Panc1 (cell line): ENCODE measurements around the gene ZNF366. TPM values are rescaled to one million over a fixed set of nuclear protein-coding genes. Genes with fewer than 3 reads are reported as not detected.

Source experiments
- ATAC-seq: fragments of 200-7000 bp; cut with Tn5 transposase; 2 replicates; pipeline ENCODE4 v1.9.1; 2020; ENCODE audit warnings: mild to moderate bottlenecking, moderate library complexity
- BruUV-seq: library from RNA; stranded (reverse); fragments of 400-500 nt; replicated peaks from 2 replicates; lab custom pipeline; 2021; lab: Mats Ljungman, UMichigan
- CTCF ChIA-PET: fragments of 300-600 bp; sonication (Branson Sonifier 250); formaldehyde crosslinking; loops from one replicate; lab custom pipeline; 2022; ENCODE audit warnings: antibody characterized with exemption; lab: Charles Lee
- POLR2A ChIA-PET: fragments of 300-600 bp; sonication (Branson Sonifier 250); formaldehyde crosslinking; loops from one replicate; lab custom pipeline; 2022; ENCODE audit warnings: antibody characterized with exemption; lab: Charles Lee
- DNase-seq: peaks from one replicate; pipeline ENCODE4 v3.0.0-alpha.2; 2010; ENCODE audit warnings: low read depth, low spot score
- H3K27ac ChIP-seq: 2 replicates; pipeline ENCODE4 v1.5.1; 2011; ENCODE audit warnings: mild to moderate bottlenecking, low read length, inconsistent platforms
- H3K27me3 ChIP-seq: fragments of 200-500 bp; sonication (Bioruptor generic); 2 replicates; pipeline ENCODE4 v1.6.0; 2014; ENCODE audit warnings: low read length, inconsistent platforms; ENCODE audit not compliant: control insufficient read depth, insufficient read depth
- H3K36me3 ChIP-seq: fragments of 200-500 bp; sonication (Bioruptor generic); 2 replicates; pipeline ENCODE4 v1.5.1; 2014; ENCODE audit warnings: inconsistent platforms, mild to moderate bottlenecking, low read length, moderate library complexity; ENCODE audit not compliant: control insufficient read depth, insufficient read depth
- H3K4me1 ChIP-seq: 2 replicates; pipeline ENCODE4 v1.5.1; 2011; ENCODE audit warnings: inconsistent platforms, mild to moderate bottlenecking, low read length, moderate library complexity; ENCODE audit not compliant: control insufficient read depth, insufficient read depth
- H3K4me3 ChIP-seq, 2 experiments: 2 replicates each; pipeline ENCODE4 v1.5.1; 2011 to 2012; ENCODE audit warnings: low read depth in 2 of 2, low read length in 2 of 2, mild to moderate bottlenecking in 2 of 2, inconsistent platforms in 1 of 2, moderate library complexity in 1 of 2
- H3K9me3 ChIP-seq: fragments of 200-500 bp; sonication (Bioruptor generic); 2 replicates; pipeline ENCODE4 v1.5.1; 2014; ENCODE audit warnings: low read depth, mild to moderate bottlenecking, inconsistent platforms, low read length, moderate library complexity; ENCODE audit not compliant: control insufficient read depth, insufficient read depth
- CTCF ChIP-seq: fragments of 450-650 bp; IDR thresholded peaks from 2 replicates; pipeline ENCODE4 v1.5.1; 2017; ENCODE audit warnings: mild to moderate bottlenecking
- POLR2AphosphoS5 ChIP-seq: IDR thresholded peaks from 2 replicates; pipeline ENCODE4 v1.6.1; 2012; ENCODE audit warnings: mild to moderate bottlenecking, low read depth, low read length, moderate library complexity
- REST ChIP-seq, 2 experiments: IDR thresholded peaks; 2 replicates each; pipeline ENCODE4 v1.6.1; 2011 to 2012; ENCODE audit warnings: low read depth in 2 of 2, control low read depth in 1 of 2, low read length in 1 of 2, mild to moderate bottlenecking in 1 of 2, moderate library complexity in 1 of 2; ENCODE audit not compliant: insufficient read depth in 1 of 2
- SIN3A ChIP-seq: IDR thresholded peaks from 2 replicates; pipeline ENCODE4 v1.6.1; 2012; ENCODE audit warnings: low read depth, mild to moderate bottlenecking, low read length, moderate library complexity, borderline replicate concordance; ENCODE audit not compliant: insufficient read depth
- TCF7L2 ChIP-seq: IDR thresholded peaks from 2 replicates; pipeline ENCODE4 v1.6.1; 2011; ENCODE audit warnings: mild to moderate bottlenecking, low read depth, low read length, inconsistent platforms
- in situ Hi-C: cut with HindIII; loops from 2 replicates; pipeline ENCODE4 v1.10.0; 2016; ENCODE audit warnings: low sequenced_read_pairs, low pct_unique_long_range_greater_than_20kb
- intact Hi-C: fragments of 100-400 bp; cut with micrococcal nuclease; formaldehyde crosslinking; loops from one replicate; pipeline ENCODE4 v1.10.0; 2022; ENCODE audit not compliant: unreplicated experiment
- total RNA-seq: library from RNA; stranded (reverse); gene quantifications from one replicate; pipeline ENCODE4 v1.2.1, GENCODE V29; 2021; ENCODE audit not compliant: unreplicated experiment

Gene ZNF366
- total RNA-seq, 1 experiment from 2014 or later, result not detected

- Histone ChIP-seq H3K4me1 (no peaks in the 10 kb centered on the region), H3K36me3 (no peaks in the 10 kb centered on the region), H3K27me3 (no peaks in the 10 kb centered on the region), H3K9me3 (peaks cover 11% of the 10 kb centered on the region; the same call in 1 of the 2 replicates), H3K27ac (no peak overlapping the region), H3K4me3 (no peak overlapping the region)
- POLR2A ChIA-PET, result no interaction called here
- DNase-seq (no peak), ATAC-seq (no peak)
- CTCF ChIA-PET, result no interaction called here
- intact Hi-C loops (loop anchor here (10.0 kb wide), 1 partner anchor 122 kb away; no protein-coding TSS in a partner anchor), in situ Hi-C loops (no loop called here)
- no TSS peak for BruUV-seq
- TF ChIP-seq SIN3A (no peak), CTCF (peak; percentile 49)
Measured at GRCh38 chr5:72402959-72403628, 104.1 kb downstream of the ZNF366 start.

GRCh38 chr5:72402381-72402890 lies 104.8 kb downstream of the ZNF366 start:
- Histone ChIP-seq H3K27me3 (no peaks in the 10 kb centered on the region), H3K36me3 (no peaks in the 10 kb centered on the region), H3K9me3 (peaks cover 11% of the 10 kb centered on the region; the same call in 1 of the 2 replicates), H3K4me1 (no peaks in the 10 kb centered on the region), H3K27ac (no peak overlapping the region), H3K4me3 (no peak overlapping the region)
- POLR2A ChIA-PET, result no interaction called here
- ATAC-seq (no peak), DNase-seq (no peak)
- intact Hi-C loops (loop anchor here (10.0 kb wide), 1 partner anchor 122 kb away; no protein-coding TSS in a partner anchor), in situ Hi-C loops (no loop called here)
- CTCF ChIA-PET, result no interaction called here
- TF ChIP-seq SIN3A, result no peak
- TF ChIP-seq POLR2AphosphoS5, result no peak
- no peak for TF ChIP-seq REST (IDR thresholded peaks at IDR 0.05; ENCODE audit: insufficient read depth in 1 of 2, low read depth in 2 of 2, low read length in 1 of 2)
- no peak for TF ChIP-seq CTCF
- TF ChIP-seq TCF7L2, result no peak
- no TSS peak for BruUV-seq
